ENCODE data around the gene ARHGEF39. TPM values are rescaled to one million over a fixed set of nuclear protein-coding genes. Genes with fewer than 3 reads are reported as not detected.

Gene ARHGEF39
- total RNA-seq, 2 donors from 2014 or later: 4.6 to 14.2 TPM

Other genes with a start within 250 kb of the ARHGEF39 start
- gene RUSC2, start 175.1 kb downstream of the ARHGEF39 start, total RNA-seq: 1 to 10 TPM; 5.6 to 8.3 TPM
- gene TESK1, start 59.9 kb downstream of the ARHGEF39 start, total RNA-seq: 10 to 100 TPM; 41.4 to 43.3 TPM
- 1 to 10 TPM; 7.0 to 8.8 TPM for gene CD72, start 46.8 kb downstream of the ARHGEF39 start, total RNA-seq
- 1 to 10 TPM; 3.5 to 7.1 TPM for gene SIT1, start 14.3 kb downstream of the ARHGEF39 start, total RNA-seq
- 1,000 to 10,000 TPM; 3,856 to 4,437 TPM for gene RMRP, start 7.2 kb downstream of the ARHGEF39 start, total RNA-seq
- 10 to 100 TPM; 12.0 to 21.5 TPM for gene CCDC107, start 6.9 kb downstream of the ARHGEF39 start, total RNA-seq
- gene CA9, start 8.7 kb upstream of the ARHGEF39 start, total RNA-seq: not detected
- gene TPM2, start 24.7 kb upstream of the ARHGEF39 start, total RNA-seq: 1 to 10 TPM; 1.4 to 5.9 TPM
- 100 to 1,000 TPM; 490 to 539 TPM for gene TLN1, start 67.0 kb upstream of the ARHGEF39 start, total RNA-seq
- 10 to 100 TPM; 29.4 to 35.7 TPM for gene CREB3, start 67.5 kb upstream of the ARHGEF39 start, total RNA-seq
- gene GBA2, start 84.0 kb upstream of the ARHGEF39 start, total RNA-seq: 10 to 100 TPM; 68.4 to 81.4 TPM
- gene RGP1, start 84.1 kb upstream of the ARHGEF39 start, total RNA-seq: 10 to 100 TPM; 17.9 to 19.6 TPM
- gene MSMP, start 89.1 kb upstream of the ARHGEF39 start, total RNA-seq: not detected
- 10 to 100 TPM in 1 of 2 donors, 1 to 10 TPM in 1; 5.0 to 11.3 TPM for gene NPR2, start 126.4 kb upstream of the ARHGEF39 start, total RNA-seq
- 1 to 10 TPM in 1 of 2 donors, under 1 TPM in 1; 0.19 to 1.6 TPM for gene SPAG8, start 147.1 kb upstream of the ARHGEF39 start, total RNA-seq
- gene HINT2, start 149.8 kb upstream of the ARHGEF39 start, total RNA-seq: 10 to 100 TPM; 40.8 to 46.8 TPM
- not detected for gene FAM221B, start 163.5 kb upstream of the ARHGEF39 start, total RNA-seq
- gene TMEM8B, start 164.0 kb upstream of the ARHGEF39 start, total RNA-seq: 1 to 10 TPM; 1.8 TPM
- gene OR13J1, start 205.2 kb upstream of the ARHGEF39 start, total RNA-seq: not detected
- not detected for gene HRCT1, start 241.0 kb upstream of the ARHGEF39 start, total RNA-seq
- gene SPAAR, start 244.3 kb upstream of the ARHGEF39 start, total RNA-seq: not detected

Data from natural killer cell treated with Interleukin-12 subunit alpha and Interleukin-12 subunit beta and Interleukin-15 and Interleukin-18, amount 100 ng/mL, for 72 hours (primary cell).